ENCODE data around the gene NSL1. TPM values are rescaled to one million over a fixed set of nuclear protein-coding genes. Genes with fewer than 3 reads are reported as not detected.
"Not testable (repeated sequence)": the region's sequence is repeated elsewhere in the genome, so short reads cannot be mapped to it uniquely, and the experiment has no call there.

NSL1 gene
- total and polyA plus RNA-seq, 11 donors, result 9.8 to 38.0 (median 24.9) TPM

GRCh38 chr1:212712451-212713303 is 78.9 kb downstream of the NSL1 start:
- WGBS, 4 donors, result 82 to 92% (median 90%) methylated on average over 4 of the region's 4 CpGs
- Histone ChIP-seq H3K36me3 (no peaks in the 10 kb centered on the region), H3K27me3 (no peaks in the 10 kb centered on the region), H3K4me3 (no peak overlapping the region), H3K4me1 (no peaks in the 10 kb centered on the region), H3K9me3 (no peaks in the 10 kb centered on the region), H3K27ac (no peak overlapping the region)
- DNase-seq, result no peak
- intact Hi-C loops (cut with DNase I), result no loop called here
- ATAC-seq, result no peak
- TF ChIP-seq CTCF (IDR thresholded peaks at IDR 0.05) (no peak), POLR2A (IDR thresholded peaks at IDR 0.05) (no peak)

- not testable (repeated sequence) for H3K4me1 ChIP-seq
Measured at GRCh38 chr1:212711974-212712373, 79.6 kb downstream of the NSL1 start.

GRCh38 chr1:212710566-212710965 is 81.0 kb downstream of the NSL1 start:
- Histone ChIP-seq H3K36me3 (no peaks in the 10 kb centered on the region), H3K4me3 (no peak overlapping the region), H3K27ac (no peak overlapping the region), H3K9me3 (no peaks in the 10 kb centered on the region), H3K27me3 (no peaks in the 10 kb centered on the region), H3K4me1 (no peaks in the 10 kb centered on the region)
- no peak for ATAC-seq
- intact Hi-C loops (cut with DNase I), result no loop called here
- no peak for DNase-seq
- no peak for TF ChIP-seq POLR2A (IDR thresholded peaks at IDR 0.05)
- no peak for TF ChIP-seq CTCF (IDR thresholded peaks at IDR 0.05)
- 66 to 71% (median 68%) methylated on average over 6 of the region's 6 CpGs for WGBS, 4 donors

More at GRCh38 chr1:212711974-212712373, 79.6 kb downstream of the NSL1 start:
- H3K27me3 ChIP-seq; H3K4me3 ChIP-seq; intact Hi-C loops (cut with DNase I); H3K36me3 ChIP-seq; ATAC-seq; H3K9me3 ChIP-seq; DNase-seq; H3K27ac ChIP-seq: not testable (repeated sequence)
- whole genome bisulfite sequencing, 4 donors, result 96 to 98% (median 97%) methylated on average over 8 of the region's 8 CpGs

GRCh38 chr1:212703991-212704564 is 87.5 kb downstream of the NSL1 start:
- DNase-seq (no peak), ATAC-seq (no peak)
- 67 to 85% (median 75%) methylated on average over 9 of the region's 9 CpGs for WGBS, 4 donors
- no peaks in the 10 kb centered on the region for H3K9me3 ChIP-seq
- no peak overlapping the region for H3K27ac ChIP-seq
- H3K27me3 ChIP-seq, result peaks cover 0 to 5% (median 0%) of the 10 kb centered on the region in 9 donors
- TF ChIP-seq CTCF (IDR thresholded peaks at IDR 0.05), result no peak
- no peaks in the 10 kb centered on the region for H3K36me3 ChIP-seq
- no peak overlapping the region for H3K4me3 ChIP-seq
- intact Hi-C loops (cut with DNase I), result loop anchor here in 2 of 10 donors (5.0 kb wide), 1 partner anchor 37 kb away; no protein-coding TSS in a partner anchor
- H3K4me1 ChIP-seq, result peaks cover 0 to 24% (median 9%) of the 10 kb centered on the region in 12 donors

Measured in heart left ventricle (tissue), 16 donors.